GM04503 (cell line): ENCODE data around the gene USP53.
"Not testable (repeated sequence)": the region's sequence is repeated elsewhere in the genome, so short reads cannot be mapped to it uniquely, and the experiment has no call there.

ENCODE experiments used
- DNase-seq: peaks from one replicate; pipeline ENCODE4 v3.0.0-alpha.2; 2012; ENCODE audit warnings: low read depth

USP53 gene

DNA sequence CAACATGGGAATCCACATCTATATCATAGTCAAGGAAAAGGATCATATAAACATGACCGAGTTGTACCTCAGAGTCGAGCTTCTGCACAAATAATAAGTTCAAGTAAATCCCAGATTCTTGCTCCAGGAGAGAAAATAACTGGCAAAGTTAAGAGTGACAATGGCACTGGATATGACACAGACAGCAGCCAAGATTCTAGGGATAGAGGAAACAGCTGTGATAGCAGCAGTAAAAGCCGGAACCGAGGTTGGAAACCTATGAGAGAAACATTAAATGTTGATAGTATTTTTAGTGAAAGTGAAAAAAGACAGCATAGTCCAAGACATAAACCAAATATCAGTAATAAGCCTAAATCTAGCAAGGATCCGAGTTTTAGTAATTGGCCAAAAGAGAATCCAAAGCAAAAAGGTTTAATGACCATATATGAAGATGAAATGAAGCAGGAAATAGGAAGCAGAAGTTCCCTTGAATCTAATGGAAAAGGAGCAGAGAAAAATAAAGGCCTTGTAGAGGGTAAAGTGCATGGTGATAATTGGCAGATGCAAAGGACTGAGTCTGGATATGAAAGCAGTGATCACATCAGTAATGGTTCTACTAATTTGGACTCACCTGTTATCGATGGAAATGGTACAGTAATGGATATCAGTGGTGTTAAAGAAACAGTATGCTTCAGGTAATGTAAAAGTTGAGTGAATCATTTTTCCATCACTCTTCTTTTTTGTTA lies 59.0 kb downstream of the USP53 start:
- DNase-seq, result no peak

DNA sequence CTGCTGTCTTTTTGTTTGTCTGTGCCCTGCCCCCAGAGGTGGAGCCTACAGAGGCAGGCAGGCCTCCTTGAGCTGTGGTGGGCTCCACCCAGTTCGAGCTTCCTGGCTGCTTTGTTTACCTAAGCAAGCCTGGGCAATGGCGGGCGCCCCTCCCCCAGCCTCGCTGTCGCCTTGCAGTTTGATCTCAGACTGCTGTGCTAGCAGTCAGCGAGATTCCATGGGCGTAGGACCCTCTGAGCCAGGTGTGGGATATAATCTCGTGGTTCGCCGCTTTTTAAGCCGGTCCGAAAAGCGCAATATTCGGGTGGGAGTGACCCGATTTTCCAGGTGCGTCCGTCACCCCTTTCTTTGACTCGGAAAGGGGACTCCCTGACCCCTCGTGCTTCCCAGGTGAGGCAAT lies 67.0 kb downstream of the USP53 start:
- not testable (repeated sequence) for DNase-seq

DNA sequence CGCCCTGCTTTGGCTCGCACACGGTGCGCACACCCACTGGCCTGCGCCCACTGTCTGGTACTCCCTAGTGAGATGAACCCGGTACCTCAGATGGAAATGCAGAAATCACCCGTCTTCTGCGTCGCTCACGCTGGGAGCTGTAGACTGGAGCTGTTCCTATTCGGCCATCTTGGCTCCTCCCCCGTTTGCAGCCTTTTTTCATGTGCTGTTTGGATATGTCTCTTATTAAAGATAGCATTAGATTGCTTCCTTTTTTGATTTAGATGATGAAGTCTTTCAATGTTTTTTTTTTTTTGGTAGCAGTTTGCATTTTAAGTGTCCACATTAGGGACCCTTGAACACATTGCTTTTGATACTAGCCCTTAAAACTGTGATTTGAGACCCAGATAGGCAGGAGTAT lies 67.4 kb downstream of the USP53 start:
- not testable (repeated sequence) for DNase-seq

DNA sequence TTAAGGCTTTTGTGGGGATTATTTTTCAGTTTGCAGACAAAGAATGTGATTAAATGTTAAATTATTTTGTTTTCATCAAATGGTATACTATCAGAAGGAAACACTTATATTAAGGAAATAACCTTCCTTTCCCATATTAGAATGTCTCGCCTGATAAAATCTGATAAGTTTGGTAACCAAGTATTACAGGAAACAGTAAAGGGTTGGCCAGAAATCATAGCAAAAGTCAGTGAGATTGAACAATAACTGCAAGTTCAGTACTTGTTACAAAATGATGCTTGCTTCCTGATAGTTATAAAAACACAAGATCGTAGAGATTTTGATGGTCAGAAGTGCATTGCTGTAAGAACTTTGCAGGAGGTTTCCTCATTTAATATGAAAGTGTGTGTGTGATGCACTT lies 68.9 kb downstream of the USP53 start:
- DNase-seq, result no peak

DNA sequence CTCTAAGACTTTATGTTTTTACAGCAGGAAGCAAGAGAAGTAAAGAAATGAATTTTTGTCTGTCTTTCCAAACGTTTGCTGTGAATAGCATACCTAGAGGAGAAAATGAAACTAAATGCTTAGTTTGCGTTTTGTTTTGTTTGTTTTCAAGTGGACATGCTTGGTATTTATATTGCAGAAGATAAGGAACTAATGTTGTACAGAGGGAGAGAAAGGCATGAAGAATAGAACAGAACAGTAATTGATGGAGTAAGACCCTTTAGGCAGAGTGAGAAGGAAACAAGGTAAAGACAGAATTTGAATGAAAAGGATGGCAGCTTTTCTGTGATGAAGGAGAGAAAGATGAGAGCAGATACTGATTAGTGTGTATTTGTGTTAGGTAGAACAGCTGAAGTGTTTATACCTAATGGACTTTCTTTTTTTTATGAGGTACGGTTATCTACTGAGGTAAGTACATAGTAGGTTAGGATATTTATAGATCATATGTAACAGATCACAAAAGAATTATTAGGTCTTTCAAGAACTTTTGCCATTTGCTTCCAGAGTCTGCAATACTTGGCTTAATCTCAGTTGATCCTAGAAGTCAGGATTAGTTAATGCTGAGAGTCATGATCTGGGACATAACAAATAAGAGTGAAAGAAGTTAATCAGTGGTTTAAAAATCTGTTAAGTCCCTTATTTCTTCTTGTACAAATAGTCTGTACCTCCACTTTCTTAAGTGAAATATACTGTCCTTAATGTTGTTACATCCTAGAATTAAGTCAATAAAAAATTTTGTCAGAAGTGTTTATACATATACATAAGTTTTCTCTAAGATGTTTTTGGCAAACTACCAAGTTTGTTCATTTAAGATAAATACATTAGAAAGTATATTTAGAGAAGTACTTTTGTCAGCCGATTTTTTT lies 72.6 kb downstream of the USP53 start:
- no peak for DNase-seq

DNA sequence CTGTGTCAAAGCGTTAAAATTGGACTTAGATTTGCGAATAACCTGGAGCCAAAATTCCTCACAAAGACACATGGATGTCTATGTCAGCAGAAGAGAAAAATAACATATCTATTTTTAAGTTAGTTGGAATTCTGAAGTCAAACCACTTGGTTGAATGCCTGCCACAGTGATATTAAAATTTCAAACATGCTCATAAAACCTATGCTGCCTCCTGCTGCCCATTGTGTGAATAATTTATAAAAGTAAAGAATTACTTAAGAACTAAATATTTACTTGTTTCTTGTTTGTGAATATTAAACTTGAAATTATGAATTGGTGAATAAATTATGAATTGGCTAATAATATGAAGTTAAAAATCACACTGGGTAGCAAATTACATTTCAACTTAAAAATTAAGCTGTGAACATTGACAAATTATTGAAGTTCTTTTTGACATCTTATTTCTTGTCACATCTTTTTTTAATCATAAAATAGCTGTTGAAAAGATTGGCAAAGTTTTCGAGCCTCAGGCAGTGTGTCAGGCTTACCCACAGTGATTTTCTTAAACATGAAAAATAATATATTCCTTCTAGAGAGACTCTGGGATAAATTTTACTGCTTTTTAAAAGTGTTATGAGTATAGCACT lies 74.0 kb downstream of the USP53 start:
- DNase-seq, result peak; percentile 27

DNA sequence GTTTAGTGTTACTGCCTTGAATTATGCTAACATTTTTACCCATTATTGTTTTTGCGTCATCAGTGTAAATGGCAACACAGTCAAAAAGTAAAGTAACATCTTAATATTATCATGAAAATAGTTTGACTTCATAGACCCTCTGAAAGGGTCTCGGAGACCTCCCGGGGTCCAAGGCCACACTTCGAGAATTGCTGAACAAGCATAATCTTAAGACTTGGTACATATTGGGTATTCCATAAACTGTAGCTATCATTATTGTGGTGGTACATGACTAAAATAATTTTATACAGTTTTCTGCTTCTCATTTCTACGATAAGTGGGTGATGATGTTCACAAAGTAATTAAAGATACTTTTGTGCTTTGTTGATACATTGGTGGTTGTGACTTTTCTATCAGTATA lies 76.8 kb downstream of the USP53 start:
- no peak for DNase-seq

DNA sequence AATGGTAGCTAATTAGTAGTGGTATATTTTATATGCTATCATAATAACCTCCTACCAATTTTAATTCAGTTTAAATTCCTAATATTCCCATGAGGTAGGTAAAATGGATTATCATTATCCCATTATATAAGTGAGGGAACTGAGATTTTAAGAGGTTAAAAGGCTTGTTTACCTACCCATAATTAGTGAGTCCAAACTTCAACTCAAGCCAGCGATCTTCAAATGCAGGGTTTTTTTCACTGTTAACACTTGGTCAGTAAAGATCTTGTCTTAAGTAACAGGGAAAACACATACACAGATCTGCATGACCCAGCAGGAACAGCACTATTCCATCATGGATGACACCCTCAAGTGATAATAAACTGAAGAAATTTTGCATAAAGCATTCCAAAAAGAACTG lies 78.1 kb downstream of the USP53 start:
- no peak for DNase-seq

DNA sequence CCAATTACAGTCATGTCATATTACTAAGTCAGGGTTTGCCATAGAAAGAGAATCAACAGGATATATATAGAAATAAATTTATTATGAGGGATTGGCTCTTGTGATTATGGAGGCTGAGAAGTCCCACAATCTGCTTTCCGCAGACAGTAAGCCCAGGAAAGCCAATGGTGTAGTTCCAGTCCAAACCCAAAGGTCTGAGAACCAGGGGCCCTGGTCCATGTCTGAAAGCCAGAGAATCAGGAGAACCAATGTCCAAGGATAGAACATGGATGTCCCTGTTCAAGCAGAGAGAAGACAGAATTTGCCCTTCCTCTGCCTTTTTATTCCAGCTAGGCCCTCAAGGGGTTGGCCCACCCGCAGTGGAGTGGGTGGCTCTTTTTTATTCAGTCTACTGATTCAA lies 83.8 kb downstream of the USP53 start:
- no peak for DNase-seq

DNA sequence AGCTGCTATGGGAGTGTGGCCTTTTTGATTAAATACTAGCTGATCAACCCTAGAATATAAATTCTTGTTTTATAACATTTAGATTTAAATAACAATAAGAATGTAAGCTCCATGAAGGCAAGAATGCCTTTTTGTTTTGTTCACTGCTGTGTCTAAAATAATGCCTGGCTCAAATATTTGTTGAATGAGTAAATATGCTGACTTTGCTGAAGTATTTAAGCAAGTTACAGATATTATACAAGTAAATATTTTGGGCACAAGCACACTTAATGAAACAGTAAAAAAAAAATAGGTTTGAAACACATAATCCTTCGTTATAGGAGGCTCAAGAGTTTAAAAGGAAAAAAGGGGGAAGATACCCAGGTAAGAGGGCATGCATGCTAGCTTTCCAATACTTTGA lies 85.3 kb downstream of the USP53 start:
- DNase-seq, result no peak

DNA sequence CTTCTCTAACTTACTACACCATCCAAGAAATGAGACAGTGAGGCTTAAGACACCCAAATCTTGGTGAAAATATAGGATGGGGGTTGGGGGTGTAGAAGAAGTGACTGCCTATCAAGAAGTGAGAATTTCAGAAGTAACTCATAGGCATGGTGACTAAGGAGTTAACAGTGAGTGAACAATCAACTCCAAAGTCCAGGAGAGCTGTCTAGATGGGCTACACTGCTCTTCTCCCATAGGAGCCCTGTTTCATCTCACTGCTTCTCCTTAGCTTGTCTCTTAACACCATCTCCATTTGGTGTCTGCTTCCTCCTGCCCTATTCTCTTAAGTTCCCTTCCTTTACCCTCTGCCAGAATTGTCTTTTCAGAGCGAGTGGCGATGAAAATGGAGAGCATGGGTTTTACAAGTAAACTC lies 86.8 kb downstream of the USP53 start:
- DNase-seq, result no peak

DNA sequence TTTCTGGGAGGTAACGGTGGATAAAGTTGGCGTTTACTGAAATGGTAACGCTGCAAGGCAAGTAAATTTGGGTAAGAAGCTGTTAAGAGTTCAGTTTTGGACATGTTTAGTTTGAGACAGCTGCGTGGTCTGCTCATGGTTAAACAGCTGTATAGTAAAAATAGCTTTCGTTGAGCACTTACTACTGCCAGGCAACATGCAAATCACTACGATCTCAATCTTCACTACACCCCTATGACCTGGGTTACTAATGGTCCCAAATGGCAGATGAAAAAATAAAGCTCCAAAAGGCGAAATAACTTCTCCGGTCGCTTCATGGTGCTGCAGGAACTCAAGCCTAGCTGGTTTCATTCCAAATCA lies 87.2 kb downstream of the USP53 start:
- no peak for DNase-seq

DNA sequence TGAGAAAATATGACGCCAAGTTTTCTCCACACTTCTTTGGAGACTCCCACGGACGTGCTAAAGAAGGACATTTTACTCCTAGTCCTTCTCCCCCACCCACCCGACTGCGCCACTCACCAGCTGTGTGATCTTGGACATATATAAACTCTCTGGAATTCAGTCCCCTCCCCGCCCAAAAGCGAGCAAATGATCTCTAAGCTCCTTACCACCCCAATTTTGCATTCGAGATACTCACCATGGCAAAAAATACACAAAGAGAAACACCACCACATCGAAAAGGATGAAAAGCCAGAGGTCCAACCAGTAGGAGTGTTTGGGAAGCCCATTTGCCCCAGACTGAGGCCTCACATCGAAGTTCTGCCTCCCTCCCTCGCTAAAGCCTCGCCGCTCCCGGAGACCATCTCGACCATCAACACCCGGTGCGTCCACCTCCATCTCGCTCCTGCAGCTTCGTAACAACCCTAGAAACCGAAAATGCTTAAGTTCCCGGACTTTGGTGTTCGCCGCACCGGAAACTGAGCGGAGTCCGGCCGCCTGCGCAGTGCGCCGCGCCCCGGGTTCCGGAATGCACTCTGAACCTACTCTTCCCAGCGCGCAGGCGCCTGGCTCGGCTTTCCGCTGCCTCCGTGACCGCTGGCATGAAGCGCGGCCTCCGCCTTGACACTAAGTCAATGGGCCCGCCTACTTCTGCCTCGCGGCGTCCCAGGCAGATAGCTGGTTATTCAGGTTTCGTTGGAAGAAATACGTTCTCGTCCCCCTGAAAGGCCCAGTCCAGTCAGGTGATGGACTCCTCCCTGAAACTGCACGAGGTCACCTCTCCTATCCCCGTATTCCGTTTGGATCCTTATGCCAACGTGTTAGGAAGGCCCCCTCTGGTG lies 87.8 kb downstream of the USP53 start:
- peak; percentile 64 for DNase-seq

DNA sequence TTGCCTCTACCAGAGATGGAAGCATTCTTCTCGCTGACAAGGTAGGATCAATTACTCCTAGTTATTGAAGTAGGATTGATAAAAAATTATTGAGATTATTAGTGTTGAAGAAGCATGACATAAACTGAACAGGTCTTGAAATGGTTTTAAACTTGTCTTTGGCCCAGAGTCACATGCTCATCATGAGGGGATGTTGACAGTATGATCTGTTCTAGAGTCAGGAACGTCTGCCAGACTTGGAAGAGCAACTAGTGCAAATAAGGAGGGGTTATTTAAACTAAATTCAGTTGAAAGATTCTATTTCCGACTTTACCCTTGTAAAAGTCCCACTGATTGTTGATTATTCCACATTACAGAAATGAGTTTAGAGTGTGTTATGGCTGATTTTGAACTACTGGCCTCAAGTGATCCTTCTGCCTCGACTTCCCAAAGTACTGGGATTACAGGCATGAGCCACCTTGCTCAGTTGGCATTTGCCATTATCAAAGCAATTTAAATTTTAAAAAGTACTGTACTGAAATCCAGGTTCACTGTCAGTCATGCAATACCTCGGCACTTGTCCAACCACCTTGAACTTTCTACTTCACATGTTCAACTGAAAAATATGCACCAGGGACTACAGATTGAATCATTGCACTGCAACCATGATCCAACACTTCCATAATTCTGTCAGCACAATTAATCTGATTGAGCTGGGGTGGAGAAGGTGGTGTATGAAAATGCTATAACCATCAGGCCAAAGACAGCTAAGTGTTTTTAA lies 89.7 kb downstream of the USP53 start:
- no peak for DNase-seq

DNA sequence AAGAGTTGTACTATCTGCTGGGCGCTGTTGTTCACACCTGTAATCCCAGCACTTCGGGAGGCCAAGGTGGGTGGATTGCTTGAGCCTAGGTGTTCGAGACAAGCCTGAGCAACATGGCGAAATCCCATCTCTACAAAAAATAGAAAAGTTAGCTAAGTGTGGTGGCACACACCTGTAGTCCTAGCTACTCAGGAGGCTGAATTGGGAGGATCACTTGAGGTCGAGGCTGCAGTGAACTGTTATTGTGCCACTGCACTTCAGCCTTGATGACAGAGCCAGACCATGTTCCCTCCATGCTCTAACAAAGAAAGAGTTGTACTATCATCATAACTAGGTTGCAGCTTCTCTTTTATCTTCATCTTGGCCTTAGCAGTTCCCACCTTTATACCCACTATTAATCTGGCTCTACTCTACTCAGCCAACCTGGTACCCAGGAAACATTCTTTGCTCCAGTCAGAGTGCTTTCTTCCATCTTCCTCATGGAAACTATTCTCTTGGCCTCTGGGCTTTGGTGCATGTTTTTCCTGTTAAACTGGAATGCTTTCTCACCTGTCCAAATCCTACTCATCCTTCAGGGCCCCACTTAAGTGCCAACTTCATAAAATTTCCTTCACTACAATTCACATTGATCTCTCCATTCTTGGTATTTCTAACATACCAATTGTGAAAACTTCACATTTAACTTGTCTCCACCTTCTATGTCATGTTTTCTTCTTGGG lies 91.2 kb downstream of the USP53 start:
- no peak for DNase-seq

DNA sequence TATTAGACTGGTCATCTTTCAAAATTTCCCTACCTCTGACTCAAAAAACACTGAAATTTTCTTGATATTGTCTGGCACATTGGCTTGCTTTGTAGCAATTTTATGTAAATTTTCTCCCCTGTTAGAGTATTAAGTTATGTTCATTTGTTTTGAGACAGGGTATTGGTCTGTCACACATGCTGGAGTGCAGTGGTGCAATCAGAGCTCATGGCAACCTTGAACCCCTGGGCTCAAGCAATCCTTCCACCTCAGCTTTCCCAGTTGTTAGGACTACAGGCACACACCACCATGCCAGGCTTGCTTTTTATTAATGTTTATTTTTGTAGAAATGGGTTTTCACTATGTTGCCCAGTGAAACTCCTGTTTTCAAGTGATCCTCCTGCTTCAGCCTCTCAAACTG lies 91.9 kb downstream of the USP53 start:
- DNase-seq, result no peak

DNA sequence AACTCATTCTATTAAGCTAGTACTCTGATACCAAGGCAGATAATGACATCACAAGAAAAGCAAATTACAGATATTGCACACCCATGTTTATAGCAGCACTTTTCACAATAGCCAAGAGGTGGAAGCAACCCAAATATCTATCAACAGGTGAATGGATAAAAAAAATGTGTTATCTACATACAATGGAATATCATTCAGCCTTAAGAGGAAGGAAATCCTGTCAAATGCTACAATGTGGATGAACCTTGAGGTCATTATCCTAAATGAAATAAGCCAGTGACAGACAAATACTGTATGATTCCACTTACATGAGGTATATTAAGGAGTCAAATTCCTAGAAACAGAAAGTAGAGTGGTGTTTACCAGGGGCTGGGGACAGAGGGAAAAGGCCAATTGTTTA lies 95.1 kb downstream of the USP53 start:
- no peak for DNase-seq

DNA sequence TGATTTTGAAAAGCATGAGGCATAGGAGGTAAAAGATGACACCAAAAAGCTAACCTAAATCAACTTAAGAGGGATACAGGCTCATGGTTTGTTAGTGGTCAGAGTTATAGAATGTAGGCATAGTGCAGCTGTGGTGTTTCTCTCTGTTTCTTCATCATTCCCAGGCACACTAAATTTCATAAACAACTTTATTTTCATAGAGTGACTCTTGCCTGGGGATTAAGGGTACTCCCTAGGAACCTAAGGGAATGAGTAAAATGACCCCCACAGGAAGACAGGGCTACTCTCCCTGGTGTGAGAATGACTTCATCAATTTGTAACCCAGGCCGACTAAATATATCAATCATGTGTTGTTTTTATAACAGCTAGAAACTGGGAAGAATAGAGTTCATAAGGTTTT lies 98.3 kb downstream of the USP53 start:
- DNase-seq, result no peak

DNA sequence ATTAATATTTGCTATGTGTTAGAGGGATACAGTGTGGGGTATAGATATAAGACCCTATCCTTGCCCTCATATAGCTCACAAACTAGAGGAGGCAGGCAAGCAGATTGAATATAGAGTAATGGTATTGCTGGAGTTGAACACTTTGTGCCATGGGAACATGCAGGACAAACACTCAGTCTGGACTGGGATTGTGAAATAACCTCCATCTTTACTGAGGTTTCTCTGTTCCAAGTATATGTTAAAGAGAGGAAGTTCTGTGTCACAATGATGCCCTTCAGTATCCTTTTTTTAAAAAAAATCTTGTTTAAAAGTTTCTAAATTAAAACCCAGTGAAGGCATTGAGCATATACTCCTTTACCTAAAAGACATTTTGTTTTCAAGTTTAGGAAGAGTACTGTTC lies 100.7 kb downstream of the USP53 start:
- no peak for DNase-seq

DNA sequence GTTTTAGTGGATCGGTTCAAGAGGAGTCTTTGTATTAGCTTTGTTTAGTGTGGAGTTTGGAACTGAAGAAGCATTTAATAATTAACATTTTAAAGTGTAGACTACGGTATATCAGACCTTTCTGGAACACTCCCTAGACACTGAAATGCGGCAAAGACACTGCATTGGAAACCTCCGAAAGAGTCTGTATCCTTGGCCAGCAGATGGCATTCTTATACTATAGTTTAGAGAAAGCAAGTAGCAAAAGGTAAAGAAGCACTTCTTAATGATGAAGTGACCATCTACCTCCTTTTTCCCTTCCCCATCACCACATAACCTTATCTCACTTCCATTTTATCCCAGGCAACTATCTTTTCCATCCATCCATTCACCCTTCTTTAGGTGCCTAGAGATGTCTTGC lies 101.8 kb downstream of the USP53 start:
- DNase-seq, result peak; percentile 17

DNA sequence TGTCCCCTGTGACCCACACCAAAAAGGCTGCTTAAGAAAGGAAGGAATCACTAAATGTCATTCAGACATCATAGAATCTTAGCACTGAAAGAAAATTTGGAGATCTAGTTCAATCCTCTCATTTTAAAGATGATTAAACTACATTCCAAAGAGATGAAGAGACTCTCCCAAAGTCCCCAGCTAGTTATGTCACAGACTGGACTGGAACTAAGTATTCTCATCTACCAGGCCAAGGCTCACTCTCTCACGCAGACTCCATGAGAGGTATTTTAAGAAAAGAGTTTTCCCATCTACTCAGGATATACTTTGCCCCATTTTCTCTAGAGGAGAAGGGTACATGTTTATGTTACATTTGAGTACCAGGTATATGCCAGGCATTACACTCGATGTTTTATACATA lies 102.5 kb downstream of the USP53 start:
- DNase-seq, result peak; percentile 10
